BE2C (cell line): ENCODE results near the gene HSD3B7.

Source experiments
- DNase-seq: peaks from one replicate; pipeline ENCODE4 v3.0.0-alpha.2; 2020
- H3K27me3 ChIP-seq: fragments of 250-450 bp; sonication (Bioruptor Pico); 2 replicates; pipeline ENCODE4 v1.5.1; 2020; ENCODE audit warnings: mild to moderate bottlenecking
- H3K36me3 ChIP-seq: fragments of 250-450 bp; sonication (Bioruptor Pico); 2 replicates; pipeline ENCODE4 v1.5.1; 2020; ENCODE audit warnings: mild to moderate bottlenecking
- H3K4me1 ChIP-seq: fragments of 250-450 bp; sonication (Bioruptor Pico); 2 replicates; pipeline ENCODE4 v1.5.1; 2020
- H3K4me3 ChIP-seq: 2 replicates; pipeline ENCODE4 v1.5.1; 2011; ENCODE audit warnings: low read depth, low read length
- H3K9me3 ChIP-seq: fragments of 250-450 bp; sonication (Bioruptor Pico); 2 replicates; pipeline ENCODE4 v1.5.1; 2020
- TF ChIP-seq, protein P1 (sequence below): IDR thresholded peaks from 2 replicates; pipeline ENCODE4 v1.5.1; 2012; ENCODE audit warnings: mild to moderate bottlenecking, low read depth, low read length

Gene HSD3B7

DNA sequence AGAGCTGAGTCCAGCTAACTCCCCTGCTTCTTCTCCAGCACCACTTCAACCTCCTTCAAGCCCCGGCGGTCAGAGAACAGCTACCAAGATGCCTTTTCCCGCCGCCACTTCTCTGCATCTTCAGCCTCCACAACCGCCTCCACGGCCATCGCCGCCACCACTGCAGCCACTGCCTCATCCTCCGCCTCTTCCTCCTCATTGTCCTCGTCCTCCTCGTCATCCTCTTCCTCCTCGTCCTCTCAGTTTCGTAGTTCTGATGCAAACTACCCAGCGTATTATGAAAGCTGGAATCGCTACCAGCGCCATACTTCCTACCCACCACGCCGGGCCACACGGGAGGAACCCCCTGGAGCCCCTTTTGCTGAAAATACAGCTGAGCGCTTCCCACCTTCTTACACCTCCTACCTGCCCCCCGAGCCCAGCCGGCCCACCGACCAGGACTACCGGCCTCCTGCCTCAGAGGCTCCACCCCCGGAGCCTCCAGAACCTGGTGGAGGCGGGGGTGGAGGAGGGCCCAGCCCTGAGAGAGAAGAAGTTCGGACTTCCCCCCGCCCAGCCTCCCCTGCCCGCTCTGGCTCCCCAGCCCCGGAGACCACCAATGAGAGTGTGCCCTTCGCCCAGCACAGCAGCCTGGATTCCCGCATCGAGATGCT lies 20.3 kb upstream of the HSD3B7 start:
- Histone ChIP-seq H3K4me3 (no peak overlapping the region), H3K9me3 (no peaks in the 10 kb centered on the region), H3K4me1 (no peaks in the 10 kb centered on the region), H3K27me3 (no peaks in the 10 kb centered on the region), H3K36me3 (peaks cover 90% of the 10 kb centered on the region)
- TF ChIP-seq, protein P1, sequence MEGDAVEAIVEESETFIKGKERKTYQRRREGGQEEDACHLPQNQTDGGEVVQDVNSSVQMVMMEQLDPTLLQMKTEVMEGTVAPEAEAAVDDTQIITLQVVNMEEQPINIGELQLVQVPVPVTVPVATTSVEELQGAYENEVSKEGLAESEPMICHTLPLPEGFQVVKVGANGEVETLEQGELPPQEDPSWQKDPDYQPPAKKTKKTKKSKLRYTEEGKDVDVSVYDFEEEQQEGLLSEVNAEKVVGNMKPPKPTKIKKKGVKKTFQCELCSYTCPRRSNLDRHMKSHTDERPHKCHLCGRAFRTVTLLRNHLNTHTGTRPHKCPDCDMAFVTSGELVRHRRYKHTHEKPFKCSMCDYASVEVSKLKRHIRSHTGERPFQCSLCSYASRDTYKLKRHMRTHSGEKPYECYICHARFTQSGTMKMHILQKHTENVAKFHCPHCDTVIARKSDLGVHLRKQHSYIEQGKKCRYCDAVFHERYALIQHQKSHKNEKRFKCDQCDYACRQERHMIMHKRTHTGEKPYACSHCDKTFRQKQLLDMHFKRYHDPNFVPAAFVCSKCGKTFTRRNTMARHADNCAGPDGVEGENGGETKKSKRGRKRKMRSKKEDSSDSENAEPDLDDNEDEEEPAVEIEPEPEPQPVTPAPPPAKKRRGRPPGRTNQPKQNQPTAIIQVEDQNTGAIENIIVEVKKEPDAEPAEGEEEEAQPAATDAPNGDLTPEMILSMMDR, result no peak
- no peak for DNase-seq

DNA sequence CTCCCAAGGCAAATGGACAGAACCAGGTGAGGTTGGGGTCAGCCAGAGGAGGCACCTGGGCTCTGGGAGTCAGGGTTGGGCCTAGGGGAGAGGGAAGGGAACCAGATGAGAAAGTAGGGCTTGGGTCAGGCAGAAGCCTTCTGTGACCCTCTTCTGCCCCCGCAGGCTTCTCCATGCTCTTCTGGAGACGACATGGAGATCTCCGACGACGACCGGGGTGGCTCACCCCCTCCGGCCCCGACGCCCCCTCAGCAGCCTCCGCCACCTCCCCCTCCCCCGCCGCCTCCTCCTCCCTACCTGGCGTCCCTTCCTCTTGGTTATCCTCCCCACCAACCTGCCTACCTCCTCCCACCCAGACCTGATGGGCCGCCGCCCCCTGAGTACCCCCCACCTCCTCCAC lies 19.6 kb upstream of the HSD3B7 start:
- H3K9me3 ChIP-seq, result no peaks in the 10 kb centered on the region
- H3K4me3 ChIP-seq, result no peak overlapping the region
- no peaks in the 10 kb centered on the region for H3K27me3 ChIP-seq
- no peak for DNase-seq
- peaks cover 88% of the 10 kb centered on the region for H3K36me3 ChIP-seq
- no peaks in the 10 kb centered on the region for H3K4me1 ChIP-seq
- TF ChIP-seq, protein P1, result no peak

- Histone ChIP-seq H3K36me3 (peaks cover 90% of the 10 kb centered on the region), H3K4me3 (no peak overlapping the region), H3K27me3 (no peaks in the 10 kb centered on the region), H3K4me1 (no peaks in the 10 kb centered on the region), H3K9me3 (no peaks in the 10 kb centered on the region)
- TF ChIP-seq, protein P1, result no peak
- DNase-seq, result no peak
Observed at GRCh38 chr16:30966033-30966619, 18.9 kb upstream of the HSD3B7 start.

DNA sequence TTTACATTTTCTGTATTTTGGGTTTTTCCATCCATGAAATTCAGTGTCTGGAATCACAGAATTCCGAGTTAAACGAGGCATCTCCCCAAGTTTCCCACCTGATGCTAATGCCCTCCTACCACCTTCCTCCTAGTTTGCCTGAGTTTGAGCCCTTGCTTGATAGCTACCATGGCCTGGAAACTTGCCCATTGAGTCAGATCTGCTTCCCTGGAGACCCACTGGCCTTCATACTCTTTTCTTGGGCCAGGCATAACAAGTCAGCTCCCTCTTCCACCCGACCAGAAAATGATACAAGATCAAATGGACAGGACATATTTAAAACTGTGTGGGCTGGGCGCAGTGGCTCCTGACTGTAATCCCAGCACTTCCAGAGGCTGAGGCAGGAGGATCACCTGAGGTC lies 17.2 kb upstream of the HSD3B7 start:
- Histone ChIP-seq H3K27me3 (no peaks in the 10 kb centered on the region), H3K36me3 (peaks cover 89% of the 10 kb centered on the region), H3K9me3 (no peaks in the 10 kb centered on the region), H3K4me3 (no peak overlapping the region), H3K4me1 (no peaks in the 10 kb centered on the region)
- TF ChIP-seq, protein P1, result no peak
- DNase-seq, result no peak

DNA sequence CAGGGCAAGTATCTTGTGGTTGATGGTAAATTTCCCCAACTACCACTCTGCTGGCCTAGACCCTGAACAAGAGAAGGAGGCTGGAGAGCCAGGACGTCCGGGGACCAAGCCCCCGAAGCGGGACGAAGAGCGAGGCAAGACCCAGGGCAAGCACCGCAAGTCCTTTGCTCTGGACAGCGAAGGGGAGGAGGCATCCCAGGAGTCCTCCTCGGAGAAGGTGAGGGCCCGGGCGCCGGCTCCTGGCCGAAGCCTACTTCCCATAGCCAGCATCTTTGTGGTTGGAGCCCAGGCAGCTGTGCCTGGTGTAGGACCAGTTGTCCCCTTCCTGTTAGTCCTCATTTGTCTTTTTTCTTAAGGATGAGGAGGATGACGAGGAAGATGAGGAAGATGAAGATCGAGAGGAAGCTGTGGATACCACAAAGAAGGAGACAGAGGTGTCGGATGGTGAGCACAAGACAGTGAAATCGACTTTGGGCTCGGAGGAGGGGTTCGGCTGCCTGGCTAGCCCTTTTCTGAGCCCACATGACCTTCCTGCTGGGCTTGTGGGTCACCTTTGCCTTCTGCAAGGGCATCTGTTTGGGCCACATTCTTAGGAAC lies 15.7 kb upstream of the HSD3B7 start:
- no peaks in the 10 kb centered on the region for H3K4me1 ChIP-seq
- TF ChIP-seq, protein P1, result no peak
- DNase-seq, result no peak
- H3K27me3 ChIP-seq, result no peaks in the 10 kb centered on the region
- no peak overlapping the region for H3K4me3 ChIP-seq
- peaks cover 91% of the 10 kb centered on the region for H3K36me3 ChIP-seq
- no peaks in the 10 kb centered on the region for H3K9me3 ChIP-seq

DNA sequence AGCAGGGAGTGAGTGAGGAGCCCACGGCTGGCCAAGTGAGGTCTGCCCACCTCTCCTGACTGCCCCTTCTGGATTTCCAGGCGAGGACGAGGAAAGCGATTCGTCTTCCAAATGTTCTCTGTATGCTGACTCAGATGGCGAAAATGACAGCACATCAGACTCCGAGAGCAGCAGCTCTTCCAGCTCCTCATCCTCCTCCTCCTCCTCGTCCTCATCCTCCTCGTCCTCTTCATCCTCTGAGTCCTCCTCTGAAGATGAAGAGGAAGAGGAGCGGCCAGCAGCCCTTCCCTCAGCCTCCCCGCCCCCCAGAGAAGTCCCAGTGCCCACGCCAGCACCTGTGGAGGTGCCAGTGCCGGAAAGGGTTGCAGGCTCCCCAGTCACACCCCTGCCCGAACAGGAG lies 13.7 kb upstream of the HSD3B7 start:
- H3K27me3 ChIP-seq, result no peaks in the 10 kb centered on the region
- no peaks in the 10 kb centered on the region for H3K4me1 ChIP-seq
- peaks cover 90% of the 10 kb centered on the region for H3K36me3 ChIP-seq
- DNase-seq, result no peak
- H3K9me3 ChIP-seq, result no peaks in the 10 kb centered on the region
- TF ChIP-seq, protein P1, result no peak
- H3K4me3 ChIP-seq, result no peak overlapping the region
